GM12878 (cell line): ENCODE data around the gene C1QL1. TPM values are rescaled to one million over a fixed set of nuclear protein-coding genes. Genes with fewer than 3 reads are reported as not detected.

Source experiments
- ATAC-seq: fragments of 200-7000 bp; cut with Tn5 transposase; 3 replicates; pipeline ENCODE4 v1.9.1; 2020; ENCODE audit warnings: mild to moderate bottlenecking, moderate library complexity
- BruUV-seq: library from RNA; stranded (reverse); fragments of 400-500 nt; replicated peaks from 2 replicates; lab custom pipeline; 2021; lab: Mats Ljungman, UMichigan
- CTCF ChIA-PET: fragments of 300-600 bp; sonication (Branson Sonifier 250); formaldehyde crosslinking; extraction: SDS; loops from one replicate; lab custom pipeline; 2021; ENCODE audit warnings: inconsistent platforms; lab: Yijun Ruan, JAX
- POLR2A ChIA-PET: fragments of 350-600 bp; formaldehyde crosslinking; extraction: SDS; loops from one replicate; lab custom pipeline; 2021; ENCODE audit warnings: inconsistent platforms; lab: Charles Lee
- RAD21 ChIA-PET: fragments of 300-600 bp; sonication (Branson Sonifier 250); formaldehyde crosslinking; loops from one replicate; lab custom pipeline; 2023; ENCODE audit warnings: antibody characterized with exemption; ENCODE audit not compliant: unreplicated experiment; lab: Charles Lee
- SMC1A ChIA-PET: fragments of 300-600 bp; sonication (Branson Sonifier 250); formaldehyde crosslinking; loops from one replicate; lab custom pipeline; 2023; ENCODE audit not compliant: unreplicated experiment, uncharacterized antibody; lab: Charles Lee
- DNase-seq: peaks from one replicate; pipeline ENCODE4 v3.0.0-alpha.2; 2011; ENCODE audit warnings: low read depth, low spot score
- FAIRE-seq: peaks from 3 replicates; lab custom pipeline; 2011; peaks lifted over from hg19 to GRCh38; lab: Jason Lieb, UNC
- H2AFZ ChIP-seq: 2 replicates; pipeline ENCODE4 v1.6.0; 2011; ENCODE audit warnings: low read depth, low read length, control low read depth; ENCODE audit not compliant: control insufficient read depth
- H3K27ac ChIP-seq: 2 replicates; pipeline ENCODE4 v1.5.1; 2011; ENCODE audit warnings: control low read depth; ENCODE audit not compliant: control insufficient read depth, insufficient read depth
- H3K27me3 ChIP-seq, 2 experiments: replicated peaks in 1 of 2; 2 replicates each; pipeline versions ENCODE4 v1.6.0 to v1.6.1; 2011; ENCODE audit warnings: low read length in 1 of 2; ENCODE audit not compliant: control insufficient read depth in 2 of 2, insufficient read depth in 2 of 2
- H3K36me3 ChIP-seq, 2 experiments: 2 replicates each; pipeline ENCODE4 v1.5.1; 2011; ENCODE audit warnings: low read length in 1 of 2; ENCODE audit not compliant: control insufficient read depth in 2 of 2, insufficient read depth in 2 of 2
- H3K4me1 ChIP-seq: 2 replicates; pipeline ENCODE4 v1.6.1; 2011; ENCODE audit warnings: mild to moderate bottlenecking, low read length, moderate library complexity, mixed read lengths; ENCODE audit not compliant: control insufficient read depth, insufficient read depth
- H3K4me2 ChIP-seq: 2 replicates; pipeline ENCODE4 v1.6.0; 2011; ENCODE audit warnings: control low read depth; ENCODE audit not compliant: control insufficient read depth, insufficient read depth
- H3K4me3 ChIP-seq: fragments of 200-600 bp; sonication (generic); 2 replicates; pipeline ENCODE4 v1.5.1; 2016
- H3K79me2 ChIP-seq: 2 replicates; pipeline ENCODE4 v1.6.0; 2011; ENCODE audit warnings: low read length; ENCODE audit not compliant: control insufficient read depth, insufficient read depth
- H3K9ac ChIP-seq: 2 replicates; pipeline ENCODE4 v1.8.0; 2011; ENCODE audit warnings: low read length, control low read depth, mixed read lengths; ENCODE audit not compliant: control insufficient read depth, insufficient read depth
- H3K9me3 ChIP-seq: replicated peaks from 3 replicates; pipeline ENCODE4 v1.5.1; 2011; ENCODE audit warnings: mild to moderate bottlenecking, low read length; ENCODE audit not compliant: control insufficient read depth, insufficient read depth
- H4K20me1 ChIP-seq: 2 replicates; pipeline ENCODE4 v1.6.0; 2011; ENCODE audit not compliant: control insufficient read depth, insufficient read depth
- CBX5 ChIP-seq: sonication (generic); IDR thresholded peaks from 2 replicates; pipeline ENCODE4 v1.6.1; 2016; ENCODE audit warnings: low read depth, moderate library complexity, mild to moderate bottlenecking, inconsistent platforms
- CEBPB ChIP-seq, 2 experiments: fragments of 150-350 bp in 1 of 2; IDR thresholded peaks; 2 replicates each; pipeline ENCODE4 v1.6.1; 2012 to 2014; ENCODE audit warnings: low read depth in 2 of 2, low read length in 2 of 2, borderline replicate concordance in 1 of 2, inconsistent platforms in 1 of 2
- CEBPZ ChIP-seq: fragments of 150-350 bp; IDR thresholded peaks from 2 replicates; pipeline ENCODE4 v1.6.1; 2016; ENCODE audit warnings: low read depth, low read length
- CHD2 ChIP-seq: IDR thresholded peaks from 2 replicates; pipeline ENCODE4 v1.6.1; 2011; ENCODE audit warnings: low read depth, low read length, improper control_type of control experiment, borderline replicate concordance
- FOXK2 ChIP-seq: fragments of 450-650 bp; IDR thresholded peaks from 2 replicates; pipeline ENCODE4 v1.6.1; 2017; ENCODE audit warnings: mild to moderate bottlenecking, moderate library complexity
- HCFC1 ChIP-seq: fragments of 150-350 bp; IDR thresholded peaks from 2 replicates; pipeline ENCODE4 v1.6.1; 2014; ENCODE audit warnings: low read length
- KAT2A ChIP-seq: conservative IDR thresholded peaks from 2 replicates; pipeline ENCODE4 v1.6.1; 2011; ENCODE audit warnings: low read depth, low read length; ENCODE audit not compliant: control insufficient read depth
- NFXL1 ChIP-seq: fragments of 450-650 bp; IDR thresholded peaks from 2 replicates; pipeline ENCODE4 v1.6.1; 2017; ENCODE audit warnings: antibody characterized with exemption, mild to moderate bottlenecking, borderline replicate concordance
- RCOR1 ChIP-seq: conservative IDR thresholded peaks from 2 replicates; pipeline ENCODE4 v1.6.1; 2012; ENCODE audit warnings: low read depth, low read length, improper control_type of control experiment
- REST ChIP-seq: IDR thresholded peaks from 2 replicates; pipeline ENCODE4 v1.6.1; 2012; ENCODE audit warnings: mild to moderate bottlenecking, low read depth, low read length
- SMC3 ChIP-seq: IDR thresholded peaks from 2 replicates; pipeline ENCODE4 v1.6.1; 2011; ENCODE audit warnings: low read length, improper control_type of control experiment, borderline replicate concordance
- STAT3 ChIP-seq: IDR thresholded peaks from 2 replicates; pipeline ENCODE4 v1.6.1; 2011; ENCODE audit warnings: low read depth, low read length, improper control_type of control experiment
- ZNF622 ChIP-seq: fragments of 450-650 bp; IDR thresholded peaks from 2 replicates; pipeline ENCODE4 v1.6.1; 2017; ENCODE audit warnings: mild to moderate bottlenecking, inconsistent platforms
- WGBS: methylation state at CpG from one replicate; pipeline ENCODE4 v1.1.6; 2016; ENCODE audit warnings: low lambda C conversion rate; ENCODE audit not compliant: insufficient replicate concordance, insufficient coverage; ENCODE audit errors: missing lambda C conversion rate; 5-methylcytosine and 5-hydroxymethylcytosine counted together
- in situ Hi-C: fragments of 300-500 bp; cut with MboI; formaldehyde crosslinking; loops from 9 replicates; pipeline ENCODE4 v1.14.3; 2018; ENCODE audit warnings: mixed read lengths
- intact Hi-C: fragments of 100-400 bp; cut with micrococcal nuclease; formaldehyde crosslinking; loops from one replicate; pipeline ENCODE4 v1.14.2; 2022; ENCODE audit not compliant: unreplicated experiment
- polyA plus RNA-seq, 11 experiments: library from polyadenylated mRNA; depleted of rRNA in 4 of 11; unstranded in 6 of 11; stranded (reverse) in 5 of 11; fragments of >200 nt; fragmentation: Nextera tagmentation in 4 of 11; fragmentation: Illumina TruSeq in 1 of 11; extraction: Ambion mirVana in 4 of 11; extraction: Trizol in 1 of 11; gene quantifications; 1 replicate in 1 of 11; 2 replicates in 10 of 11; pipeline versions ENCODE4 v1.2.1 to v1.2.3, GENCODE V29; 2011 to 2016; ENCODE audit warnings: inconsistent platforms in 2 of 11, missing spikeins in 2 of 11, low read depth in 1 of 11
- total RNA-seq, 4 experiments: library from RNA; depleted of rRNA in 3 of 4; stranded (reverse); fragments of >200 nt in 3 of 4; fragmentation: Illumina TruSeq in 1 of 4; extraction: Trizol in 1 of 4; gene quantifications; 2 replicates each; pipeline versions ENCODE4 v1.2.1 to v1.2.3, GENCODE V29; 2013 to 2021
- TF ChIP-seq, protein P1 (sequence below): fragments of 450-650 bp; formaldehyde crosslinking; IDR thresholded peaks from 2 replicates; pipeline ENCODE4 v1.4.0; 2020; ENCODE audit warnings: mild to moderate bottlenecking, moderate library complexity

C1QL1 gene
- total and polyA plus RNA-seq, 10 of the 15 experiments (the other 5 are each of a cell fraction or from before 2014, with no cell fraction given): not detected

DNA sequence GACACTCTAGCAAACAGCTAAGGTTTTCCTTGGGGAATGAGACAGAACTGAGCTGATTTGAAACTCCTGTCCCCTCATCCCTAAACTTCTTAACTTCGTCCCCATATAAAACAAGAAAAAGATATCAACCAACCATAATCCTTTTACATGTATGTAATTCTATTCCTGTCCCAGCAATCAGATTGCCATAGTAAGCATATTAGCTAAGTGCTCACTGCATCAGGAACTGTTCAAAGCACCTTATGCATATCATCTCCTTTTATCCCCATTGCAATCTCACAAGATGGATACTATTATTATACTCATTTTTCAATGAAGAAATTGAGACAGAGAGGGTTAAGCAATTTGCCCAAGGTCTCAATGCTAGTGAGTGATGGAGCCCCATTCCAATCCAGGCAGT lies 27.3 kb downstream of the C1QL1 start:
- FAIRE-seq: no peak
- Histone ChIP-seq H3K4me2 (no peak overlapping the region), H3K4me1 (no peaks in the 10 kb centered on the region), H3K9me3 (no peaks in the 10 kb centered on the region; the same call in 1 of the 3 replicates), H3K27me3 (no peaks in the 10 kb centered on the region), H4K20me1 (no peaks in the 10 kb centered on the region), H3K4me3 (no peak overlapping the region), H3K27ac (no peak overlapping the region), H3K36me3 (peaks cover 3 to 5% of the 10 kb centered on the region in 2 experiments), H3K9ac (no peak overlapping the region), H2AFZ (no peak overlapping the region), H3K79me2 (peaks cover 60% of the 10 kb centered on the region)
- 41% methylated on average over 1 of the region's 1 CpG for WGBS
- ChIA-PET SMC1A (interaction anchor here (0.6 to 1.9 kb wide), 5 partner anchors 12 to 488 kb away, joined by 3 to 9 read pairs (median 7); no protein-coding TSS in a partner anchor), CTCF (interaction anchor here (0.7 to 1.5 kb wide), 5 partner anchors 10 to 80 kb away, joined by 3 to 6 read pairs (median 3); no protein-coding TSS in a partner anchor), POLR2A (interaction anchor here (1.1 kb wide), 1 partner anchor 43 kb away, joined by 3 read pairs; no protein-coding TSS in a partner anchor), RAD21 (interaction anchor here (2.0 kb wide), 1 partner anchor 21 kb away, joined by 6 read pairs; no protein-coding TSS in a partner anchor)
- no TSS peak for BruUV-seq
- in situ Hi-C loops: no loop called here
- intact Hi-C loops: no loop called here
- DNase-seq: no peak
- no peak for ATAC-seq
- TF ChIP-seq ZNF622 (no peak), FOXK2 (no peak), STAT3 (no peak), SMC3 (no peak), CEBPZ (no peak), CEBPB (IDR thresholded peaks at IDR 0.05; ENCODE audit: borderline replicate concordance in 1 of 2, low read depth in 2 of 2, low read length in 2 of 2) (no peak), CBX5 (no peak), REST (no peak), NFXL1 (no peak), KAT2A (no peak), HCFC1 (no peak), RCOR1 (no peak), CHD2 (no peak)
- TF ChIP-seq, protein P1, sequence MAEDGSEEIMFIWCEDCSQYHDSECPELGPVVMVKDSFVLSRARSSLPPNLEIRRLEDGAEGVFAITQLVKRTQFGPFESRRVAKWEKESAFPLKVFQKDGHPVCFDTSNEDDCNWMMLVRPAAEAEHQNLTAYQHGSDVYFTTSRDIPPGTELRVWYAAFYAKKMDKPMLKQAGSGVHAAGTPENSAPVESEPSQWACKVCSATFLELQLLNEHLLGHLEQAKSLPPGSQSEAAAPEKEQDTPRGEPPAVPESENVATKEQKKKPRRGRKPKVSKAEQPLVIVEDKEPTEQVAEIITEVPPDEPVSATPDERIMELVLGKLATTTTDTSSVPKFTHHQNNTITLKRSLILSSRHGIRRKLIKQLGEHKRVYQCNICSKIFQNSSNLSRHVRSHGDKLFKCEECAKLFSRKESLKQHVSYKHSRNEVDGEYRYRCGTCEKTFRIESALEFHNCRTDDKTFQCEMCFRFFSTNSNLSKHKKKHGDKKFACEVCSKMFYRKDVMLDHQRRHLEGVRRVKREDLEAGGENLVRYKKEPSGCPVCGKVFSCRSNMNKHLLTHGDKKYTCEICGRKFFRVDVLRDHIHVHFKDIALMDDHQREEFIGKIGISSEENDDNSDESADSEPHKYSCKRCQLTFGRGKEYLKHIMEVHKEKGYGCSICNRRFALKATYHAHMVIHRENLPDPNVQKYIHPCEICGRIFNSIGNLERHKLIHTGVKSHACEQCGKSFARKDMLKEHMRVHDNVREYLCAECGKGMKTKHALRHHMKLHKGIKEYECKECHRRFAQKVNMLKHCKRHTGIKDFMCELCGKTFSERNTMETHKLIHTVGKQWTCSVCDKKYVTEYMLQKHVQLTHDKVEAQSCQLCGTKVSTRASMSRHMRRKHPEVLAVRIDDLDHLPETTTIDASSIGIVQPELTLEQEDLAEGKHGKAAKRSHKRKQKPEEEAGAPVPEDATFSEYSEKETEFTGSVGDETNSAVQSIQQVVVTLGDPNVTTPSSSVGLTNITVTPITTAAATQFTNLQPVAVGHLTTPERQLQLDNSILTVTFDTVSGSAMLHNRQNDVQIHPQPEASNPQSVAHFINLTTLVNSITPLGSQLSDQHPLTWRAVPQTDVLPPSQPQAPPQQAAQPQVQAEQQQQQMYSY (CRISPR knock-in tag): no peak
